Ovary (tissue), 3 donors: ENCODE measurements around the gene PCDHB11.

Experiments
- CTCF ChIP-seq, 3 donors: fragments of 450-650 bp in 2 of 3; fragments of 200-600 bp in 1 of 3; IDR thresholded peaks; one replicate each; pipeline versions ENCODE4 v1.5.1 to v1.8.0; 2016 to 2022; ENCODE audit warnings: antibody characterized with exemption in 3 of 3, mild to moderate bottlenecking in 1 of 3
- POLR2A ChIP-seq: fragments of 450-650 bp; IDR thresholded peaks from one replicate; pipeline ENCODE4 v1.6.1; 2017; ENCODE audit warnings: antibody characterized with exemption, mild to moderate bottlenecking, moderate library complexity
- donor health status: DM: no; HTN: no; CAD: no.

- no peak for TF ChIP-seq CTCF (IDR thresholded peaks at IDR 0.05)
- TF ChIP-seq POLR2A: no peak
These were observed 43.7 kb upstream of the PCDHB11 start for GRCh38 chr5:141155540-141156374.
